Smooth muscle cell (in vitro differentiated cells): Measurements from ENCODE around the gene PTPRN2. TPM values are rescaled to one million over a fixed set of nuclear protein-coding genes. Genes with fewer than 3 reads are reported as not detected.

Experiments used
- DNase-seq: peaks from one replicate; lab custom pipeline; 2025; ENCODE audit not compliant: unreplicated experiment; lab: John Stamatoyannopoulos, UW
- H2AFZ ChIP-seq: fragments of 200-600 bp; sonication (generic); 2 replicates; pipeline ENCODE4 v1.6.0; 2016; ENCODE audit warnings: antibody characterized with exemption, low read depth, mild to moderate bottlenecking
- H3F3A ChIP-seq: fragments of 200-600 bp; sonication (generic); 2 replicates; pipeline ENCODE4 v1.6.0; 2017; ENCODE audit warnings: antibody characterized with exemption, low read depth
- H3K27ac ChIP-seq: fragments of 200-600 bp; sonication (generic); 2 replicates; pipeline ENCODE4 v1.5.1; 2016; ENCODE audit warnings: low read depth, mild to moderate bottlenecking
- H3K27me3 ChIP-seq: fragments of 200-600 bp; sonication (generic); 2 replicates; pipeline ENCODE4 v1.6.1; 2016; ENCODE audit warnings: low read depth, mild to moderate bottlenecking
- H3K36me3 ChIP-seq: fragments of 200-600 bp; sonication (generic); 2 replicates; pipeline ENCODE4 v1.5.1; 2016; ENCODE audit warnings: low read depth
- H3K4me1 ChIP-seq: fragments of 200-600 bp; sonication (generic); 2 replicates; pipeline ENCODE4 v1.5.1; 2016; ENCODE audit warnings: low read depth
- H3K4me2 ChIP-seq: fragments of 200-600 bp; sonication (generic); 2 replicates; pipeline ENCODE4 v1.6.0; 2016; ENCODE audit warnings: mild to moderate bottlenecking
- H3K4me3 ChIP-seq: fragments of 200-600 bp; sonication (generic); 2 replicates; pipeline ENCODE4 v1.5.1; 2016; ENCODE audit warnings: mild to moderate bottlenecking
- H3K79me2 ChIP-seq: fragments of 200-600 bp; sonication (generic); 2 replicates; pipeline ENCODE4 v1.6.0; 2016; ENCODE audit warnings: low read depth, mild to moderate bottlenecking
- H3K9ac ChIP-seq: fragments of 200-600 bp; sonication (generic); 2 replicates; pipeline ENCODE4 v1.6.0; 2016; ENCODE audit warnings: low read depth
- H3K9me3 ChIP-seq: fragments of 200-600 bp; sonication (generic); replicated peaks from 2 replicates; pipeline ENCODE4 v1.5.1; 2016; ENCODE audit warnings: low read depth
- H4K20me1 ChIP-seq: fragments of 200-600 bp; sonication (generic); 2 replicates; pipeline ENCODE4 v1.6.0; 2016; ENCODE audit warnings: low read depth
- CTCF ChIP-seq: fragments of 200-600 bp; sonication (generic); IDR thresholded peaks from 2 replicates; pipeline ENCODE4 v1.5.1; 2017; ENCODE audit warnings: borderline replicate concordance, mild to moderate bottlenecking, antibody characterized with exemption; ENCODE audit not compliant: insufficient read depth, poor library complexity, severe bottlenecking
- WGBS: methylation state at CpG from one replicate; pipeline ENCODE4 v1.1.7; 2016; ENCODE audit warnings: low lambda C conversion rate; 5-methylcytosine and 5-hydroxymethylcytosine counted together
- polyA plus RNA-seq: library from polyadenylated mRNA; unstranded; fragments of >200 nt; fragmentation: Nextera tagmentation; extraction: Ambion mirVana; gene quantifications from 2 replicates; pipeline ENCODE4 v1.2.1, GENCODE V29; 2016
- total RNA-seq: library from RNA; depleted of rRNA; stranded (reverse); fragments of >200 nt; gene quantifications from 2 replicates; pipeline ENCODE4 v1.2.3, GENCODE V29; 2014

Gene PTPRN2
- total and polyA plus RNA-seq, 2 experiments from 2014 or later = 0.09 to 0.87 TPM

GRCh38 chr7:157923903-157924630 is 663.6 kb downstream of the PTPRN2 start:
- no peaks in the 10 kb centered on the region for H3K4me1 ChIP-seq
- no peaks in the 10 kb centered on the region for H3K79me2 ChIP-seq
- no peaks in the 10 kb centered on the region for H3K27me3 ChIP-seq
- TF ChIP-seq CTCF = no peak
- H3K4me3 ChIP-seq = no peak overlapping the region
- no peak for DNase-seq
- H2AFZ ChIP-seq = no peak overlapping the region
- no peak overlapping the region for H3K9ac ChIP-seq
- no peaks in the 10 kb centered on the region for H3K36me3 ChIP-seq
- WGBS = 84% methylated on average over 16 of the region's 16 CpGs
- H4K20me1 ChIP-seq = no peaks in the 10 kb centered on the region
- H3K4me2 ChIP-seq = no peak overlapping the region
- H3F3A ChIP-seq = no peaks in the 10 kb centered on the region
- H3K27ac ChIP-seq = no peak overlapping the region
- H3K9me3 ChIP-seq = no peaks in the 10 kb centered on the region

GRCh38 chr7:157922576-157922975 is 665.0 kb downstream of the PTPRN2 start:
- no peak overlapping the region for H3K9ac ChIP-seq
- no peaks in the 10 kb centered on the region for H3F3A ChIP-seq
- H3K36me3 ChIP-seq = no peaks in the 10 kb centered on the region
- 80% methylated on average over 8 of the region's 8 CpGs for WGBS
- H4K20me1 ChIP-seq = no peaks in the 10 kb centered on the region
- no peaks in the 10 kb centered on the region for H3K4me1 ChIP-seq
- H3K4me3 ChIP-seq = no peak overlapping the region
- no peak overlapping the region for H3K27ac ChIP-seq
- H3K4me2 ChIP-seq = no peak overlapping the region
- no peak for DNase-seq
- no peaks in the 10 kb centered on the region for H3K27me3 ChIP-seq
- no peaks in the 10 kb centered on the region for H3K79me2 ChIP-seq
- no peaks in the 10 kb centered on the region for H3K9me3 ChIP-seq
- TF ChIP-seq CTCF = no peak
- no peak overlapping the region for H2AFZ ChIP-seq

GRCh38 chr7:157918326-157919080 is 669.1 kb downstream of the PTPRN2 start:
- Histone ChIP-seq H3F3A (no peaks in the 10 kb centered on the region), H3K4me2 (no peak overlapping the region), H4K20me1 (no peaks in the 10 kb centered on the region), H3K4me3 (no peak overlapping the region), H3K9me3 (no peaks in the 10 kb centered on the region), H3K27me3 (no peaks in the 10 kb centered on the region), H3K4me1 (no peaks in the 10 kb centered on the region), H3K9ac (no peak overlapping the region), H2AFZ (no peak overlapping the region), H3K36me3 (no peaks in the 10 kb centered on the region), H3K79me2 (no peaks in the 10 kb centered on the region), H3K27ac (no peak overlapping the region)
- no peak for TF ChIP-seq CTCF
- DNase-seq = no peak
- WGBS = 83% methylated on average over 29 of the region's 29 CpGs
